GM21576 (cell line): ENCODE measurements around the gene ZC3H15.
"Not testable (repeated sequence)": the region's sequence is repeated elsewhere in the genome, so short reads cannot be mapped to it uniquely, and the experiment has no call there.

Source experiments
- ATAC-seq: cut with Tn5 transposase; IDR thresholded peaks from one replicate; pipeline ENCODE4 v1.9.1; 2021; ENCODE audit warnings: mild to moderate bottlenecking, moderate library complexity; ENCODE audit not compliant: unreplicated experiment

The ZC3H15 gene

GRCh38 chr2:186485871-186486650 lies at the start of gene ZC3H15:
Gene ZC3H15 (plus strand): TSS chr2:186486260. CDS start chr2:186486383, 123 bp downstream.
- ATAC-seq, result peak; percentile 81

DNA sequence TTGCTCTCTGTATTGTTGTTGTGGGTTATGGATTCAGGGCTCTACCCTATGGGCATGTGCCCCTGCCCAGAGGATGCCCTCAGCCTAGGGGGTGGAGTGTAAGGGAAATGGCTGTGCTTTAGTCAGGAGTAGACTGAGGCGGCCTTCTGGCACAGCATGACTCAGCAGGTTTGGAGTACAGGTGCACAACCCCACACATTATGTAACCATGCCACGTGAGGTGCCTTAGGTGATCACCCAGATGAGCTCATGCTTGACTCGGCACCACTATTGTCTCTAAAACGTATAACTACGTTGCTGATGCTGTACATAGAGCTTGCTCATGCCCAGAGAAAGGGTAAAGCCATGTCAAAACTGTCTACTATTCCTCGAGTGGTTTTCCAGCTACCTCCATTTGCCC lies 48.3 kb upstream of the ZC3H15 start:
- no peak for ATAC-seq

GRCh38 chr2:186439673-186440095 lies 46.4 kb upstream of the ZC3H15 start:
- not testable (repeated sequence) for ATAC-seq

DNA sequence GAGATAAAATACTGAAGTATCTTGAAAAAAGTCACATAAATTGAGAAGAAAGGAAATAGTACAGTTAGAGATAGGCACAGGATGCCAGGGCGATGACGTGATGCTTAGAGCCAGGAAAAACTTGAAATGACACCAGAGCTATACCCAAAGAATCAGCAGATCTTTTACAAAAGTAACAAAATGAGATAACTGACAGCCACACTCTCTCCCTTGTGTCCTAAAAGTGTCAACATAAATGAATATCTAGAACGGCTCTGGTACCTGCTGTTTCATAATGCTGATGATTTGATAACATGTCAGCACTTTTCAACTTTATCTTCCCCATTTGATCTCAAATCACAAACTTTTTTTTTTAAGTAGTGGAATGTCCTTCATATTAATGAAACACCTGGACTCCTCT lies 45.6 kb upstream of the ZC3H15 start:
- no peak for ATAC-seq

- no peak for ATAC-seq
Measured at GRCh38 chr2:186442885-186443284, 43.2 kb upstream of the ZC3H15 start.

- no peak for ATAC-seq
Measured at GRCh38 chr2:186443851-186444250, 42.2 kb upstream of the ZC3H15 start.

- no peak for ATAC-seq
Measured at GRCh38 chr2:186445506-186445905, 40.6 kb upstream of the ZC3H15 start.

DNA sequence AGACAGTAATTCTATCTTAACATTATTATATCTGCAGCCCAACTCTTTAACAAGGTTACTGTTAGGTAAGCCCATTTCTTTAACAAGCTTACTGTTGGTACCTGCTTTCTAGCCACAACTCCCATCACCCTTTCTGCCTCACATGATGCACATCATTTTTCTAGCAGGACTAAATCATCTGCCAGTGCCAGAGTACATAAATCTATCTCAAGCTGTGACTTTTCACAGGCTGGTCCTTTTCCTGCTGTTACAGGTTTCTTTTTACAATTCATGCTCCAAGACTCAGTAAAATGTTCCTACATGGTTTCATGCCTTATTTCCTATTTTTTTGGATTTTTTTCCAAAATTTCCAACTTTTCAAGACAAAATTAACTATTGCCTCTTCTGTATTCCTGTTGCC lies 30.4 kb upstream of the ZC3H15 start:
- no peak for ATAC-seq

- no peak for ATAC-seq
Measured at GRCh38 chr2:186456941-186457340, 29.1 kb upstream of the ZC3H15 start.

DNA sequence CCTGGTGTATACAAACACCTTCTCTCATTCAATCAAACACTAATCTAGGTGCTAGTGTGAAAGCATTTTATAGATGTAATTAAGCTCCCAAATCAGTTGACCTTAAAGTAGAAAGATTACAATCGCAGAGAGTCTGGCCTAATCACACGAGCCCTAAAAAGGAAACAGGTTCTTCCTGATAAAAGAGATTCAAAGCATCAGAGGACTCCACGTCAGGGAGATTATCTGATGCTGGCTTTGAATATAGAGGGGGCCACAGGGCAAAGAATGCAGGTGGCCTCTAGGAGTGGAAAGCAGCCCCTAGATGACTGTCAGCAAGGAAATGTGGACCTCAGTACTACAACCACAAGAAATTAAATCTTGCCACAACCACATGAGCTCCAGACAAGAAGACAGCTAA lies 28.2 kb upstream of the ZC3H15 start:
- ATAC-seq, result no peak

- no peak for ATAC-seq
Measured at GRCh38 chr2:186459009-186459408, 27.1 kb upstream of the ZC3H15 start.

GRCh38 chr2:186460465-186460864 lies 25.6 kb upstream of the ZC3H15 start:
- ATAC-seq, result peak; percentile 75

- no peak for ATAC-seq
Measured at GRCh38 chr2:186466743-186467142, 19.3 kb upstream of the ZC3H15 start.

- ATAC-seq, result no peak
Measured at GRCh38 chr2:186467421-186467820, 18.6 kb upstream of the ZC3H15 start.

- ATAC-seq, result not testable (repeated sequence)
Measured at GRCh38 chr2:186472722-186473493, 13.2 kb upstream of the ZC3H15 start.

DNA sequence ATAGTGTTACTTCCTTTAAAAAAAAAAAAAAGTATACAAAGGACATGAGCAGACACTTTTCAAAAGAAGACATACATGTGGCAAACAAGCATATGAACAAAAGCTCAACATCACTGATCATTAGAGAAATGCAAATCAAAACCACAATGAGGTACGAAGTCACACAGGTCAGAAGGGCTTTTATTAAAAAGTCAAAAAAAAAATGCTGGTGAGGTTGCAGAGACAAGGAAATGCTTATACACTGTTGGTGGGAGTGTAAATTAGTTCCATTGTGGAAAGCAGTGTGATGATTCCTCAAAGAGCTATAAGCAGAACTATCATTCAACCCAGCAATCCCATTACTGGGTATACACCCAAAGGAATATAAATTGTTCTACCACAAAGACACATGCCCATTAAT lies 11.8 kb upstream of the ZC3H15 start:
- ATAC-seq, result not testable (repeated sequence)

GRCh38 chr2:186477790-186478189 lies 8.3 kb upstream of the ZC3H15 start:
- ATAC-seq, result no peak

DNA sequence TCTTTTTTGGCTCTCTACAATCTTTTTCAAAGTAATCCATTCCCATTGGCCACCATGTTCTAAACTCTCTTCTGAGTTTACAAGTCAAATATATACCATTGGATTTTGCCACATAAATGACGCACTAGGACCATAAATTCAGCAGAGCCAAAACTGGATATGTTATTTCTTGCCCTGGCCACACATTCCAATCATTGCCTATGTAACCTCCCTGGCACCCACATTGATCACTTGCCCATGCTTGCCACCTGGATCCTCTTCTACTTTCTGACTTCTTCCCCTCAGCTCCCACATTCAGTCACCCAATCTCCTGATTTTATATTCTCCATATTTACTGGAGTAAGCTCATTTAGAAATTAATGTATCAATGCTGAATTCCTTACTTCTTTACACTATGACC lies 5.1 kb upstream of the ZC3H15 start:
- no peak for ATAC-seq

DNA sequence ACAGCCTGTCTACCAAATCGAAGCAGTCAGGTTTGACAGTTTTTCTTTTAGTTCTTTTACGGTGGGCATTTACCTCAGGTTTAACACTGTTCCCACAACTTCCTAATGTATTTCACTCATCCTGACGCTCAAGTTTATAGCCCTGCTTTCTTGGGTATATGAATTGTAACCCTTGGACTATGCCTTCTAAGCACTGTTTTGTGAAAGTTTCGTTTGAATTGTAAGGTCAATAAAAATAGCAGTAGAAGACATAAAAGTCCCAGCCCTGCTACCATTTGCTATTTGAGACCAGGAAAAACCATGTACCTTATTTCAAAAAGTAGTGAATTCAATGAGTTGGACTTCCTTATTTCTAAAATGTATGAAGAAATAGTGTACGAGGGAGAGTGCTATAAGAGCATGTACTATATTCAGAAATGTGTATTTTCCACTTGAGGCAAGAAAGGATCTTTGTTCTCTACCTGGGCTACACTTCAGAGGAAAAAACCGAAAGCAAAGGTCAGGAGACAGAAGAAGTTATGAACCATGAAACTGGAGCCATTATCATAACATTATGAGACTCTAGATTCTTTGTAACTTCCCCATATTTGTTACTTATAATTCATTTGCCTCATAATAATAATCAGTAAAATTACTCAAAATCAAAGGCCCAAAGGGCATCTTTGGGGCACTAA lies 1.9 kb upstream of the ZC3H15 start:
- ATAC-seq, result no peak

DNA sequence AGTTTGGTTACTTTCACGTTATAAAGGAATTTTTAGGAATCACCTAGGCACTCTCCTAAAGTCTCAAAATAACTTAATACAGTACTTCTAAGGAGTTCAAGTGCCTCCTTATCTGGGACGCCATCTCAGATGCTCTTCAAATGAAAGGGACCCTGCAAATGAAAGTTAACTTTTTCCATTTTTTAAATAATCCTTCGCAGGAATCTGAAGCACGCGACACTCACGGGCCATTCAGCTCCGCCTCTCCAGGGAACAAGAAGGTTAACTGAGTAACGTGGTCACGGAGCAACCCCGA lies 537 bp upstream of the ZC3H15 start:
- ATAC-seq, result no peak

- no peak for ATAC-seq
Measured at GRCh38 chr2:186486651-186487647, 889 bp downstream of the ZC3H15 start.
